HK-2 (cell line): ENCODE data around the gene TCTA.
"Not testable (repeated sequence)": the region's sequence is repeated elsewhere in the genome, so short reads cannot be mapped to it uniquely, and the experiment has no call there.

ENCODE experiments used
- DNase-seq: peaks from one replicate; pipeline ENCODE4 v3.0.0-alpha.2; 2018; ENCODE audit not compliant: unreplicated experiment

The TCTA gene

DNA sequence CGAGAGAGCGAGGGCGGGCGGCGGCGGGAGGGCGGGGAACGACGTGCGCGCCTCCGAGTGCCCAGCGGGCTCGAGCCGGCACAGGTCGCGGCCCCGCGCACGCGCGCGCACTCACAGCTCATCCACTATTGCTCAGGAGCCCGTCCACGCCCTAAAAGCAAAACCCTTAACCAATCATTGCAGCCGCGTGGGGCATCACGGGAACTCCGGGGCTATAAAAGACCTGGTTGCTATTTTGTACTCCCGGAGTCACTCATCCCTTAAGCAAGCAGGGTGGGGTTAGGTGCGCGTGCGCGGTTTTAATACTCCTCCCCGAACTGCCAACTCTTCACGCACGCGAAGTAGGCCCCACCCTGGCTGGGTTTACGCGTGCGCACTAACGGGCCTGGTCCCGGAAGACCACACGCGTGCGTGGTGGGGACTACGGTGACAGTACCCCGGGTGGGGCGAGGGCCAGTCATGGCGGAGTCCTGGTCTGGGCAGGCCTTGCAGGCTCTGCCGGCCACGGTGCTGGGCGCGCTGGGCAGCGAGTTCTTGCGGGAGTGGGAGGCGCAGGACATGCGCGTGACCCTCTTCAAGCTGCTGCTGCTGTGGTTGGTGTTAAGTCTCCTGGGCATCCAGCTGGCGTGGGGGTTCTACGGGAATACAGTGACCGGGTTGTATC, at the start of gene TCTA, which contains the start of gene RHOA:
TCTA (plus strand) TSS at position 456 of the 664 bp plus-strand sequence; CDS start at position 460, 4 bp downstream.
RHOA (minus strand) TSS at position 9 of the 664 bp plus-strand sequence. CDS start 36,387 bp downstream, outside the sequence.
- DNase-seq = peak; percentile 95

DNA sequence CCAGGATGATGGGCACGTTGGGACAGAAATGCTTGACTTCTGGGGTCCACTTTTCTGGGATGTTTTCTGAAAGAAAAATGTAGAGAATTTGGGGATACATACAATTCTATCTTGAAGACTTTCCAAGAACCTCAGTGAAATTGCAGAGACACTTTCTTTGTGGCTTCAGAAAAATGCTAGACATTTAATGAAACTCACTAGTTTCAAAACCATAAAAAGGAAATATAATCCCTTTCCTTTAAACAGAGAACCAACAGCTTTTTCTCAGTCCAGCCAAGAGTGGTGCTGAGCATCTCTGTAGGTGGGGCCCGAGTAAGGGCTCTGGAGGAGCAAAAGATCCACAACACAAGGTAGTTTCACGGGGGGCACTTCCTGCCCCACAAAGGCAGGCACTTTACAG, 49.7 kb upstream of the TCTA start:
- no peak for DNase-seq

DNA sequence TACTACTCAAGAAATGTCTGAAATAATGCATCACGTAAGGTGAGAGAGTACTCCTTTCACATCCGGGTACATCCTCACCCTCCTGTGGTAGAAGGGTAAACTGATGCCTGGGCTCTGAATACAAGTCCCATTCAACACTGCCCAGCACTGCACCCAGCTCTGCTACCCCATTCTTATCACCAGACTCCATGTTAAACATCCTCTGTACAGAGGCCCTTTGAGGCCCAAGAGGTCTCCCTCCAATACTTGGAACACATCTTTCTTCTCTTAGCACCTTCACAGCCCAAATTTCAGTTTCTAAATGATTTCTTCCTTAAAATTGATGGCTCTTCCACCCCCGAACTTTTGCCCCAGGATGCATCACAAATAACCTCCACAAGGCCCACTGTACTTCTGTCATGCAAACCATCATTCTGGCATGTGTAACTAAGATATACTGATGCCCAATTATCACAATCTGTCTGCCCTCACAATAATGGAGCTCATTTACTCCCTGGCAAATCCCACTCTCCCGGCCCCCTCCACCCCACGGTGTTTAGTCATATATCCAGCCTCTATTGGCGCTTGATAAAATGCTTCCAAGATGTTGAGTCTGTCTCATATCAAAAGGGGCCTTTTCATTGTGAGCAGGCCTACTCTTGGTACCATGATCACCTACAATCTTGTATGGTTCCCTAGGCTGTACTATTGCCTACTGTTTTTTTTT, 41.5 kb upstream of the TCTA start:
- no peak for DNase-seq

GRCh38 chr3:49371946-49372345, 40.3 kb upstream of the TCTA start:
- no peak for DNase-seq

GRCh38 chr3:49377483-49377882, 34.7 kb upstream of the TCTA start:
- DNase-seq = peak; percentile 28

GRCh38 chr3:49378249-49378895, 33.9 kb upstream of the TCTA start:
- peak; percentile 30 for DNase-seq

DNA sequence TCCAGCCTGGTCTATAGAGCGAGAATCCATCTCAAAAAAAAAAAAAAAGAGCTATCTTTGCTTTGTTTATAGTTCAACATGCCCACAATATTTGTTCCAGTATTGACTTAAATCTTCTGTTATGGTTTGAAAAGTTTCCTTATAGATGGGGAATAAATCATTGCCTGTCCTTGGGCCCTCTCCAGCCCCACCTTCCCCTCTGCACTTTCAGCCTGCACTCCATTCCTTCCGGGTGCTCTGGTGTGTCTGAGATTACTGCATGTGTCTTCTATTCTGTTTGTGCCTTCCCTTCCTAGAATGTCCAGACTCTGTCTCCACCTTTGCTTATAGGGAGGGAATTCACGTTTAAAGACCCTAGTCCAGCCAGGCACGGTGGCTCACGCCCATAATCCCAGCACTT, 28.8 kb upstream of the TCTA start:
- no peak for DNase-seq

DNA sequence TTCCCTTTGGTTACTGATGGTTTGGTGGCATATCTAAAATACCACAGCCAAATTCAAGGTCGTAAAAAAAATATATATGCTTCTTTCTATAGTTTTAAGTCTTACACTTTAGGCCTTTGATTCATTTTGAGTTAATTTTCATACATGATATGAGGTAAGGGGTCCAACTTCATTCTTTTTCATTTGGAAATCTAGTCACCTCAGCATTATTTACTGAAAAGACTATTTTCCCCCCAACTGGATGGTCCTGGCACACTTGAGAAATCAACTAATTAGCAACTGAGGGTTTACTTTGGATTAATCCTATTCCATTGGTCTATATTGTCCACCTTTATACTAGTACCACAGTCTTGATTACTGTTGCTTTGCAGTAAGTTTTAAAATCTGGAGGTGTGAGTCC, 26.6 kb upstream of the TCTA start:
- DNase-seq = no peak

DNA sequence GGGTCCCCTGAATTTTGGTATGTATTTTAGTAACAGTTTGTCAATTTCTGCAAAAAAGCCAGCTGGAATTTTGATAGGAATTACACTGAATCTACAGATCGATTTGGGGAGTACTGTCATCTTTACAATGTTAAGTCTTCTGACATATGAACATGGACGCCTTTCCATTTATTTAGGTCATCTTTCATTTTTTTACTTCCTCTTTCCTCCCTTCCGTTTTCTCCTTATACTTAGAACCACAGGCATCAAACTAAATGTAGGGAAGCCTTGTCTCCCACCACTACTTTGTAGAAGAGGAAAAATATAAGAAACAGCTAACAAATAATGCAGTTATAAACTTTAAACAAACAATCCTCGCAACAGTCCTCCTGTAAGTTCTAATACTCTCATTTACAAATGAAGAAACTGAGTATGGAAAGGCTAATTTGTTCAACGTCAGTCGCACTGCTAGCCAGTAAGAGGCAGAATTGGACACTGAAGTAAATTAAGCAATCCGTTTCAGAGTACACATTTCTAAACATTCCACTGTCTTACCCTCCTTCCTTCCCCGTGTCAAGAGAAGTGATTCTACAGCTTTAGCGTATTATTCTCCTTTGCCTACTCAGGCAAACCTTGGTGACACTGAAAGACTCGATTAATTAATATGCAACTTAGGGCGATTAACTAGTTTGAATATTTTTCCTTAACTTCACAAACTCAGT, 26.0 kb upstream of the TCTA start:
- DNase-seq = no peak

DNA sequence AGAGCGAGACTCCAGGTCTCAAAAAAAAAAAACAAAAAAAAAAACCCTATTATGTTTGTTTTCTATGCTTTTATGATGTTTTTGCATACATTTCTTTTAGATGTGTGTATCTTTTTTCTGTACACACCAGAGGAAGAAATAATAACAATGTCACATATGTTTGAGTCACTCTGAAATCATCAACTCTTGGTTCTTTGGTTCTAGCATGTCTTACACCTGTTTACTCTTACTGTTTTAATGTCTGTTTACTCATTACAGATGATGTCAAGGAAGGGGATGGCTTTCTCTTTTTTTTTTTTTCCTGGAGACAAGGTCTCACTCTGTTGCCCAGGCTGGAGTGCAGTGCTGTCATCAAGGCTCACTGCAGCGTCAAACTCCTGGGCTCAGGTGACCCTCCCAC, 24.5 kb upstream of the TCTA start:
- no peak for DNase-seq

DNA sequence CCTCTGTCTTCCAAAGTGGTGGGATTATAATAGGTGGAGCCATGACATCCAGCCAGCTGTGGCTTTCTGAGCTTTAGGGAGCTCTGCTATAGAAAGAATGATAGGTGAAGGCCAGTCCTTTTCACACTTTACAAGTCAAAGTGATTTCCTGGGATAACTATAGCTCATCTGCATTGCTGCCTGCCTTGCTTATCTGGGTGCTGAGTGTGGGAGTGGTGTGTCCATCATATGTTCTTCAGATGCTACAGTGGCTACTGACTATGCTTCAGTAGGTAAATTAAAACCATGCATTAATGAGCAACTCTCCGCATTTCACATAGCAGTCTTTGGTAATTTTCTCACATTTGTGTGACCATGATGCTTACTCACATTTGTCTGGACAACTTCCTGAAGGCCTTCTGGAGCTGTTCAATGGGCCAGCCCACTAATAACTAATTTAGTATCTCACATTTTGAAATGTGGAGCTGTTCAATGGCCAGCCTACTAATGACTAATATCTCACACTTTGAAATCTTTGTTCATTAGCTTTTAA, 23.9 kb upstream of the TCTA start:
- no peak for DNase-seq

- no peak for DNase-seq
These were observed 22.9 kb upstream of the TCTA start for GRCh38 chr3:49389297-49389696.

- not testable (repeated sequence) for DNase-seq
These were observed 20.9 kb upstream of the TCTA start for GRCh38 chr3:49391310-49391709.

DNA sequence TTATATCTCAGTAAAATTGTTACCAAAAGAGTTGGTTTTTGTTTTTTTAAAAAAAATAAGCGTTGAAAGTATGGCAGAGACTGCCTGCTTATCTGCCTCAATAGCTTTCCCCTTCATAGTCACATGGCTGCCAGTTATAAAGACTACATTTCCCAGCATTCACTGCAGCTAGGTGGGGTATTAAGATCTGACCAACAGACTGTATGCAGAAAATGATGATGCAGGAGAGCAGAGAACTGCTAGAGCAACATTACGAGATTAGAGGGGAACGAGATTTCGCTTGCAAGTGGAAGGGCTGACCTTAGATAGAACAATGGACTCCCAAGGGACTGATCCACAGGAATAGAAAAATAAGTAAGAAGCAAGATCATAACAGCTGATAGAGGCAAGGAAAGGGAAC, 14.8 kb upstream of the TCTA start:
- DNase-seq = no peak

- no peak for DNase-seq
These were observed 12.8 kb upstream of the TCTA start for GRCh38 chr3:49399461-49399860.

DNA sequence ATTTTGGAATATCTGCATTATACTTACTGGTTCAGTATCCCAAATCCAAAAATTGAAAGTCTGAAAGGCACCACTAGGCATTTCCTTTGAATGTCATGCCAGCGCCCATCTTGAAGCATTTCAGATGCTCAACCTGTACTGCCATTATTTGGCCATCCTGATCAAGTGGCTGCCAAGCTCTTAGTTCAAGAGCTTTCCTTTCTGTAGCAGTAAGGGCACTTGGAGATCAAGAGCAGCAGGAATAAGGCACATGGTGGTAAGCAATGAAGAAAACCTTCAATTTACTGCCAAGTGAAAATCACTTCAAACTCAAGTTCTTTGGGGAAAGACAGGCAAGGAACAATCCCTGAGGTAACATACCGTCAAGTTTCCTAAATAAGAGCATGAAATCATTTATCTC, 10.5 kb upstream of the TCTA start:
- no peak for DNase-seq

- no peak for DNase-seq
These were observed 8.3 kb upstream of the TCTA start for GRCh38 chr3:49403891-49404290.

DNA sequence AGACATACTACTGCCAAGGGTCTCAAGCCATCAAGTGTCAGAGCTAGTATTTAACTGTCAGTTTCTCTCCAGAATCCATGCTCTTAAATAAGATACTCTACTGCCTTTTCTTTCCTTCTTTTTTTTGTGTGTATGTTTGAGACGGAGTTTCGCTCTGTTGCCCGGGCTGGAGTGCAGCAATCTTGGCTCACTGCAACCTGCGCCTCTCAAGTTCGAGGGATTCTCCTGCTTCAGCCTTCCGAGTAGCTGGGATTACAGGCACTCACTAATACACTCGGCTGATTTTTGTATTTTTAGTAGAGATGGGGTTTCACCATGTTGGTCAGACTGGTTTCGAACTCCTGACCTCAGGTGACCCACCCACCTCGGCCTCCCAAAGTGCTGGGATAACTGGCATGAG, 6.7 kb upstream of the TCTA start:
- not testable (repeated sequence) for DNase-seq

- no peak for DNase-seq
These were observed 5.4 kb upstream of the TCTA start for GRCh38 chr3:49406571-49407565.

- DNase-seq = no peak
These were observed 2.0 kb upstream of the TCTA start for GRCh38 chr3:49410066-49410845.
